NB4 (cell line): ENCODE results near the gene RAB11FIP3.

ENCODE experiments used
- CTCF ChIP-seq: IDR thresholded peaks from one replicate; pipeline ENCODE4 v1.5.1; 2012; ENCODE audit warnings: low read depth, low read length
- MAX ChIP-seq: IDR thresholded peaks from 2 replicates; pipeline ENCODE4 v1.6.1; 2011; ENCODE audit warnings: low read depth, low read length

- TF ChIP-seq MAX, result peak; percentile 92
- TF ChIP-seq CTCF, result no peak
Measured at GRCh38 chr16:490768-491167, 65.3 kb downstream of the RAB11FIP3 start.
